Neuronal stem cell (in vitro differentiated cells): Measurements from ENCODE around the gene SMIM36. TPM values are rescaled to one million over a fixed set of nuclear protein-coding genes. Genes with fewer than 3 reads are reported as not detected.

Experiments used
- small RNA-seq: library from polyadenylated mRNA; stranded (forward); fragments of <200 nt; extraction: miRNeasy Mini kit (QIAGEN cat#:217004); gene quantifications from one replicate; pipeline ENCODE3, GENCODE V24; 2013; ENCODE audit not compliant: insufficient read depth

The SMIM36 gene

Small RNA genes within 50 kb of the gene (small RNA-seq; reads per million reads assigned to genes)
- not detected for gene RNU6-1249P
